Mesothelial cell of epicardium (in vitro differentiated cells): ENCODE results near the gene PRELP. TPM values are rescaled to one million over a fixed set of nuclear protein-coding genes. Genes with fewer than 3 reads are reported as not detected.
A peak's percentile ranks its signal among the peaks of the same experiment; 100 is the strongest.
"Not testable (repeated sequence)": the region's sequence is repeated elsewhere in the genome, so short reads cannot be mapped to it uniquely, and the experiment has no call there.

Source experiments
- DNase-seq, 2 experiments: peaks; one replicate each; pipeline ENCODE4 v3.0.0; 2021; ENCODE audit warnings: low spot score in 2 of 2; ENCODE audit not compliant: unreplicated experiment in 2 of 2
- H3K27ac Mint-ChIP-seq: 2 replicates; pipeline ENCODE4 v1.8.0; 2021; ENCODE audit warnings: mixed read lengths
- H3K27me3 Mint-ChIP-seq: 2 replicates; pipeline ENCODE4 v1.8.0; 2021; ENCODE audit warnings: low read depth, mixed read lengths
- H3K36me3 Mint-ChIP-seq: 2 replicates; pipeline ENCODE4 v1.8.0; 2021; ENCODE audit warnings: mixed read lengths
- H3K4me1 Mint-ChIP-seq: 2 replicates; pipeline ENCODE4 v1.8.0; 2021; ENCODE audit warnings: mixed read lengths
- H3K4me3 Mint-ChIP-seq: 2 replicates; pipeline ENCODE4 v1.8.0; 2021; ENCODE audit warnings: mild to moderate bottlenecking, moderate library complexity, mixed read lengths
- H3K9me3 Mint-ChIP-seq: 2 replicates; pipeline ENCODE4 v1.8.0; 2021; ENCODE audit warnings: mixed read lengths
- CTCF ChIP-seq: fragments of 200-600 bp; sonication (generic); IDR thresholded peaks from one replicate; pipeline ENCODE4 v1.5.0; 2021; ENCODE audit warnings: antibody characterized with exemption; ENCODE audit not compliant: unreplicated experiment
- total RNA-seq: library from RNA; stranded (reverse); gene quantifications from 3 replicates; pipeline ENCODE4 v1.2.1, GENCODE V29; 2021

Gene PRELP
- total RNA-seq, 1 donor from 2014 or later, result 2.8 TPM

- Mint-ChIP-seq H3K4me1 (peaks cover 46% of the 10 kb centered on the region), H3K27ac (peak overlapping the region; percentile 70), H3K9me3 (peaks cover 9% of the 10 kb centered on the region), H3K36me3 (no peaks in the 10 kb centered on the region), H3K4me3 (no peak overlapping the region), H3K27me3 (no peaks in the 10 kb centered on the region)
- TF ChIP-seq CTCF, result no peak
- no peak for DNase-seq
Observed at GRCh38 chr1:203442821-203443220, 32.8 kb upstream of the PRELP start.

GRCh38 chr1:203443296-203443695 is 32.3 kb upstream of the PRELP start:
- TF ChIP-seq CTCF, result no peak
- no peaks in the 10 kb centered on the region for H3K36me3 Mint-ChIP-seq
- peaks cover 9% of the 10 kb centered on the region for H3K9me3 Mint-ChIP-seq
- H3K4me1 Mint-ChIP-seq, result peaks cover 48% of the 10 kb centered on the region
- no peak overlapping the region for H3K4me3 Mint-ChIP-seq
- no peaks in the 10 kb centered on the region for H3K27me3 Mint-ChIP-seq
- peak overlapping the region; percentile 24 for H3K27ac Mint-ChIP-seq
- no peak for DNase-seq

- no peak for DNase-seq
- Mint-ChIP-seq H3K9me3 (peaks cover 9% of the 10 kb centered on the region), H3K36me3 (no peaks in the 10 kb centered on the region), H3K4me1 (peaks cover 50% of the 10 kb centered on the region), H3K27me3 (no peaks in the 10 kb centered on the region), H3K4me3 (no peak overlapping the region), H3K27ac (no peak overlapping the region)
- no peak for TF ChIP-seq CTCF
Observed at GRCh38 chr1:203444171-203444576, 31.4 kb upstream of the PRELP start.

GRCh38 chr1:203447151-203447550 is 28.5 kb upstream of the PRELP start:
- no peak overlapping the region for H3K4me3 Mint-ChIP-seq
- no peak for TF ChIP-seq CTCF
- H3K27me3 Mint-ChIP-seq, result no peaks in the 10 kb centered on the region
- H3K9me3 Mint-ChIP-seq, result peaks cover 9% of the 10 kb centered on the region
- no peak for DNase-seq
- no peak overlapping the region for H3K27ac Mint-ChIP-seq
- H3K36me3 Mint-ChIP-seq, result no peaks in the 10 kb centered on the region
- H3K4me1 Mint-ChIP-seq, result peaks cover 42% of the 10 kb centered on the region

GRCh38 chr1:203447598-203447997 is 28.0 kb upstream of the PRELP start:
- not testable (repeated sequence) for H3K4me3 Mint-ChIP-seq, H3K9me3 Mint-ChIP-seq, H3K27ac Mint-ChIP-seq, H3K27me3 Mint-ChIP-seq, H3K36me3 Mint-ChIP-seq, DNase-seq
- H3K4me1 Mint-ChIP-seq, result peaks cover 38% of the 10 kb centered on the region

- Mint-ChIP-seq H3K4me3 (no peak overlapping the region), H3K27me3 (no peaks in the 10 kb centered on the region), H3K4me1 (peaks cover 40% of the 10 kb centered on the region), H3K9me3 (peaks cover 9% of the 10 kb centered on the region), H3K27ac (peak overlapping the region; percentile 52), H3K36me3 (no peaks in the 10 kb centered on the region)
- no peak for TF ChIP-seq CTCF
- DNase-seq, result no peak
Observed at GRCh38 chr1:203448521-203449061, 27.0 kb upstream of the PRELP start.
